Left kidney (tissue), 8 donors: ENCODE results near the gene CHST7. TPM values are rescaled to one million over a fixed set of nuclear protein-coding genes. Genes with fewer than 3 reads are reported as not detected.
"Not testable (repeated sequence)": the region's sequence is repeated elsewhere in the genome, so short reads cannot be mapped to it uniquely, and the experiment has no call there.

Experiments
- DNase-seq: peaks from one replicate; pipeline ENCODE4 v3.0.0-alpha.2; 2013
- long read RNA-seq, 8 donors: transcript quantifications; one replicate each; lab custom pipeline, GENCODE V29; 2026
- polyA plus RNA-seq: library from polyadenylated mRNA; unstranded; fragments of 120-200 nt; gene quantifications from one replicate; pipeline ENCODE4 v1.2.1, GENCODE V29; 2013; ENCODE audit not compliant: insufficient read length

Gene CHST7
- 1.5 TPM for polyA plus RNA-seq
- long read RNA-seq, donor 1, partial matches to known transcripts: 0 of 1 reads
- long read RNA-seq, donor 1, other reads (novel, unspliced or antisense): 0 of 1 reads
- long read RNA-seq, donor 2, partial matches to known transcripts: 0 of 1 reads
- long read RNA-seq, donor 2, other reads (novel, unspliced or antisense): 0 of 1 reads
- long read RNA-seq, donor 3, partial matches to known transcripts: 0 of 1 reads
- long read RNA-seq, donor 3, other reads (novel, unspliced or antisense): 0 of 1 reads
- long read RNA-seq, donor 4: 0 reads
- long read RNA-seq, donor 5, transcript CHST7-201 (2 exons, 2,289 nt): major isoform, 5 of 5 reads
- long read RNA-seq, donor 5, partial matches to known transcripts: 0 of 5 reads
- long read RNA-seq, donor 5, other reads (novel, unspliced or antisense): 0 of 5 reads
- long read RNA-seq, donor 6, partial matches to known transcripts: 0 of 2 reads
- long read RNA-seq, donor 6, other reads (novel, unspliced or antisense): 0 of 2 reads
- long read RNA-seq, donor 7, partial matches to known transcripts: 0 of 1 reads
- long read RNA-seq, donor 7, other reads (novel, unspliced or antisense): 0 of 1 reads
- long read RNA-seq, donor 8, partial matches to known transcripts: 0 of 1 reads
- long read RNA-seq, donor 8, other reads (novel, unspliced or antisense): 0 of 1 reads

- no peak for DNase-seq
Observed at GRCh38 chrX:46573331-46573891, at the start of gene CHST7. TSS of gene CHST7 (plus strand) at chrX:46573765. CDS start at chrX:46573932, 167 bp downstream.

GRCh38 chrX:46528640-46529039, 44.9 kb upstream of the CHST7 start:
- DNase-seq: not testable (repeated sequence)

GRCh38 chrX:46529740-46530403, 43.7 kb upstream of the CHST7 start:
- DNase-seq: not testable (repeated sequence)

GRCh38 chrX:46530404-46530908, 43.1 kb upstream of the CHST7 start:
- not testable (repeated sequence) for DNase-seq

- no peak for DNase-seq
Observed at GRCh38 chrX:46531442-46531841, 42.1 kb upstream of the CHST7 start.

- no peak for DNase-seq
Observed at GRCh38 chrX:46543441-46543840, 30.1 kb upstream of the CHST7 start.

GRCh38 chrX:46544527-46544926, 29.0 kb upstream of the CHST7 start:
- not testable (repeated sequence) for DNase-seq

- DNase-seq: peak; percentile 92
Observed at GRCh38 chrX:46545111-46546005, 28.2 kb upstream of the CHST7 start, which contains the start of gene ZNF674. TSS of gene ZNF674 (minus strand) at chrX:46545421. CDS start at chrX:46542087, 3,334 bp downstream.

GRCh38 chrX:46547857-46548256, 25.7 kb upstream of the CHST7 start:
- DNase-seq: no peak

GRCh38 chrX:46549914-46550313, 23.7 kb upstream of the CHST7 start:
- DNase-seq: no peak

GRCh38 chrX:46551494-46552128, 22.0 kb upstream of the CHST7 start:
- DNase-seq: no peak

- no peak for DNase-seq
Observed at GRCh38 chrX:46553935-46554334, 19.6 kb upstream of the CHST7 start.

GRCh38 chrX:46554942-46555341, 18.6 kb upstream of the CHST7 start:
- no peak for DNase-seq

- no peak for DNase-seq
Observed at GRCh38 chrX:46559062-46559461, 14.5 kb upstream of the CHST7 start.

GRCh38 chrX:46561824-46562657, 11.5 kb upstream of the CHST7 start:
- no peak for DNase-seq

GRCh38 chrX:46567388-46567787, 6.2 kb upstream of the CHST7 start:
- DNase-seq: no peak

GRCh38 chrX:46569621-46570020, 3.9 kb upstream of the CHST7 start:
- DNase-seq: no peak

- DNase-seq: no peak
Observed at GRCh38 chrX:46571423-46572339, 1.9 kb upstream of the CHST7 start.
